ENCODE data around the gene LGALS7. TPM values are rescaled to one million over a fixed set of nuclear protein-coding genes. Genes with fewer than 3 reads are reported as not detected.

LGALS7 gene
- total and polyA plus RNA-seq, 2 of the 8 experiments (the other 6 are each of a cell fraction or from before 2014, with no cell fraction given) = 0.32 TPM; not detected in 1

DNA sequence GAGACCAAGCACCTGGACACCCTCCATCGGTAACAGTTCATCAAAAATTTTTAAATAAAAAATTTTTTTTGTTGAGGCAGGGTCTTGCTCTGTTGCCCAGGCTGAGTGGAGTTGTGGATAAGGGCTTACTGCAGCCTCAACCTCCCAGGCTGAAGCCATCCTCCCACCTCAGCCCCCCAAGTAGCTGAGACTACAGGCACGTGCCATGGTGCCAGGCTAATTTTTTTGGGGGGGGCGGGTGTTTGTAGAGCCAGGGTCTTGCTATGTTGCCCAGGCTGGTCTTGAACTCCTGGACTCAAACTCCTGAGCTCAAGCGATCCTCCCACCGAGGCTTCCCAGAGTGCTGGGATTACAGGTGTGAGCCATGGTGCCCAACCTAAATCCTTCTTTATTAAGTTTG, 20.4 kb upstream of the LGALS7 start:
- Histone ChIP-seq H4K5ac (ENCODE audit: insufficient read length, low read depth, low read length) (no peak overlapping the region), H3K4me1 (replicated peaks in 1 of 4; ENCODE audit: control insufficient read depth in 3 of 4, insufficient read depth in 4 of 4, low read length in 3 of 4) (peaks cover 0 to 2% (median 0%) of the 10 kb centered on the region in 4 experiments; a peak in 1 of 7 replicates), H4K20me1 (replicated peaks in 1 of 2; ENCODE audit: control insufficient read depth in 1 of 2, insufficient read depth in 2 of 2, low read length in 2 of 2) (no peaks in the 10 kb centered on the region), H2BK20ac (ENCODE audit: low read length) (no peak overlapping the region), H2BK5ac (ENCODE audit: low read depth, low read length) (no peak overlapping the region), H2BK15ac (ENCODE audit: low read length) (no peak overlapping the region), H3K36me3 (ENCODE audit: control insufficient read depth in 2 of 4, insufficient read depth in 4 of 4, low read length in 3 of 4) (no peaks in the 10 kb centered on the region), H3K4me2 (ENCODE audit: insufficient read depth in 1 of 2, low read depth in 2 of 2, low read length in 2 of 2) (no peak overlapping the region; a peak in 1 of 4 replicates), H3K79me1 (ENCODE audit: low read depth, low read length) (no peaks in the 10 kb centered on the region), H3K27ac (ENCODE audit: low read depth, low read length) (no peak overlapping the region), H4K8ac (ENCODE audit: extremely low read depth, insufficient read depth, low read length) (no peak overlapping the region), H3K14ac (ENCODE audit: insufficient read length) (no peak overlapping the region), H3K23me2 (ENCODE audit: low read depth, low read length) (no peaks in the 10 kb centered on the region), H2AFZ (ENCODE audit: low read length) (no peak overlapping the region), H3K23ac (ENCODE audit: insufficient read length) (no peak overlapping the region), H3K4me3 (ENCODE audit: extremely low read depth in 1 of 4, insufficient read depth in 2 of 4, low read depth in 3 of 4, low read length in 4 of 4) (no peak overlapping the region), H3K9ac (replicated peaks in 1 of 4; ENCODE audit: extremely low read depth in 1 of 4, low read depth in 3 of 4, low read length in 3 of 4) (no peak overlapping the region), H2BK12ac (ENCODE audit: low read depth, low read length) (no peak overlapping the region), H3K4ac (replicated peaks; ENCODE audit: insufficient read length, low read depth, low read length) (no peak overlapping the region), H3K9me3 (ENCODE audit: insufficient read depth in 2 of 2, low read depth in 1 of 2, low read length in 1 of 2) (no peaks in the 10 kb centered on the region; a peak in 1 of 4 replicates), H3K27me3 (replicated peaks in 1 of 4; ENCODE audit: control insufficient read depth in 3 of 4, extremely low read depth in 1 of 4, insufficient read depth in 3 of 4, low read length in 3 of 4) (peaks cover 0 to 12% (median 3%) of the 10 kb centered on the region in 4 experiments; a peak in 4 of 7 replicates), H3K56ac (replicated peaks; ENCODE audit: insufficient read length, low read depth, low read length) (no peak overlapping the region), H3K18ac (ENCODE audit: extremely low read depth, low read length) (no peak overlapping the region), H2AK5ac (ENCODE audit: low read depth, low read length) (no peak overlapping the region), H4K91ac (replicated peaks; ENCODE audit: insufficient read length, low read length) (no peak overlapping the region), H2BK120ac (replicated peaks; ENCODE audit: low read depth, low read length) (no peak overlapping the region), H3K79me2 (ENCODE audit: control insufficient read depth in 1 of 2, insufficient read depth in 2 of 2, low read length in 2 of 2) (no peaks in the 10 kb centered on the region)
- no peak for TF ChIP-seq TCF12 (IDR thresholded peaks at IDR 0.05; ENCODE audit: low read depth, low read length)
- no peak for TF ChIP-seq CREB1 (IDR thresholded peaks at IDR 0.05)
- WGBS, 2 experiments (ENCODE audit: extremely low coverage in 1 of 2, insufficient coverage in 1 of 2, insufficient read length in 1 of 2, insufficient replicate concordance in 2 of 2, low coverage in 1 of 2, low lambda C conversion rate in 2 of 2, missing lambda C conversion rate in 1 of 2) = 88% methylated on average over 5 of the region's 5 CpGs; no CpG with 5 or more reads in 1 of the 2 experiments
- DNase-seq (ENCODE audit: low read depth in 1 of 2, low spot score in 2 of 2) = no peak
- no peak for FAIRE-seq
- ChIA-PET POLR2A (ENCODE audit: partially characterized antibody) (no interaction called here), CTCF (ENCODE audit: partially characterized antibody) (interaction anchor here (0.7 to 1.1 kb wide), 3 partner anchors 10 to 24 kb away, joined by 3 to 4 read pairs (median 3); no protein-coding TSS in a partner anchor)

All from H1 (cell line).